Measurements from ENCODE around the gene CFAP97D2. TPM values are rescaled to one million over a fixed set of nuclear protein-coding genes. Genes with fewer than 3 reads are reported as not detected.

CFAP97D2 gene
- total and polyA plus RNA-seq, 2 of the 13 experiments (the other 11 are each of a cell fraction or from before 2014, with no cell fraction given), result not detected

DNA sequence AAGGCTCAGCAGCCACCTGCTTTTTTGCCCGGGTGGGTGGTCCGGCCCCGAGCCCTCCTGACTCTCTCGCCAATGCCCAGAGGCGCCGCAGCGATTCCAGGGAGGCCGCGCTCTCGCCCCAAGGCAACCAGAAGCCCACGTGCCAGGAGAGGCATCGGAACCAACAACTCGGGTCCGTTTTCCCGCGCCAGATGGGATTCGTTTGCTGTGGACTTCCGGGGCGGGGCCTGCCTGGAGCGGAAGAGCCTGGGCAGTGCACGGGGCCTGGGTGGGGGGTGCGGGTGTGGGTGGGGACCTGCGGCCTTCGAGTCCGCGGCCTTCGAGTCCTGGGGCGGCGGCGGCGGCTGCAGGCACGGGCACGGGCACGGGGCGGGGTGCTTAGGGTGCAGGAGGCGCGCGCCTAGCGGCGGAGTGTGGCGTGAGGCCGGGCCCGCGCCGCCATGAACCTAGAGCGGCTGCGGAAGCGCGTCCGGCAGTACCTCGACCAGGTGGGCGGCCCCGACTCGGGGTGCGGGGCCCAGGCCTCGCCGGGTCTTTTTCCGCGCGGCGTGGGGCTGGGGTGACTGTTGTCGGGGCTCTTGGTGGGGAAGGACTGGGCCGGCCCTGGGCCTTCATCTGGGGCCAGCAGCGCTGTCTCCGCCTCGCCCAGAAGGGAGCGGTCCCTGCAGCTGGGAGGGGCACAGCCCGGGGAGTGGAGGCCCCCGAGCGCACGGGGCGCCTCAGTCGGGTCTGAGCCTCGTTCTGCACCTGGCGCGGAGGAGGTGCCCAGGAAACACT lies 55.8 kb downstream of the CFAP97D2 start, which contains the start of gene CDC16 (continued):
- peak; percentile 72; the same call in 1 of the 2 replicates for TF ChIP-seq NFATC3 (CRISPR knock-in tag; IDR thresholded peaks at IDR 0.05)
- peak; percentile 48; the same call in 1 of the 2 replicates for TF ChIP-seq TBX2 (CRISPR knock-in tag; IDR thresholded peaks at IDR 0.05; ENCODE audit: borderline replicate concordance)
- peak; percentile 90 for TF ChIP-seq PHF20 (CRISPR knock-in tag; IDR thresholded peaks at IDR 0.05)
- TF ChIP-seq ZNF263 (CRISPR knock-in tag; IDR thresholded peaks at IDR 0.05), result peak; percentile 50; the same call in 1 of the 2 replicates
- peak; percentile 67; the same call in 1 of the 2 replicates for TF ChIP-seq SMYD3 (CRISPR knock-in tag; IDR thresholded peaks at IDR 0.05)
- TF ChIP-seq KLF9 (CRISPR knock-in tag; IDR thresholded peaks at IDR 0.05; ENCODE audit: low read depth), result no peak
- no peak for TF ChIP-seq MZF1 (CRISPR knock-in tag; IDR thresholded peaks at IDR 0.05; ENCODE audit: borderline replicate concordance)
- peak; percentile 74 for TF ChIP-seq MIXL1 (CRISPR knock-in tag; IDR thresholded peaks at IDR 0.05)
- TF ChIP-seq PPARG (CRISPR knock-in tag; conservative IDR thresholded peaks at IDR 0.05), result no peak; the same call in 1 of the 2 replicates
- TF ChIP-seq ZNF788 (CRISPR knock-in tag; IDR thresholded peaks at IDR 0.05; ENCODE audit: borderline replicate concordance), result peak; percentile 57; the same call in 1 of the 2 replicates
- TF ChIP-seq, protein P1, sequence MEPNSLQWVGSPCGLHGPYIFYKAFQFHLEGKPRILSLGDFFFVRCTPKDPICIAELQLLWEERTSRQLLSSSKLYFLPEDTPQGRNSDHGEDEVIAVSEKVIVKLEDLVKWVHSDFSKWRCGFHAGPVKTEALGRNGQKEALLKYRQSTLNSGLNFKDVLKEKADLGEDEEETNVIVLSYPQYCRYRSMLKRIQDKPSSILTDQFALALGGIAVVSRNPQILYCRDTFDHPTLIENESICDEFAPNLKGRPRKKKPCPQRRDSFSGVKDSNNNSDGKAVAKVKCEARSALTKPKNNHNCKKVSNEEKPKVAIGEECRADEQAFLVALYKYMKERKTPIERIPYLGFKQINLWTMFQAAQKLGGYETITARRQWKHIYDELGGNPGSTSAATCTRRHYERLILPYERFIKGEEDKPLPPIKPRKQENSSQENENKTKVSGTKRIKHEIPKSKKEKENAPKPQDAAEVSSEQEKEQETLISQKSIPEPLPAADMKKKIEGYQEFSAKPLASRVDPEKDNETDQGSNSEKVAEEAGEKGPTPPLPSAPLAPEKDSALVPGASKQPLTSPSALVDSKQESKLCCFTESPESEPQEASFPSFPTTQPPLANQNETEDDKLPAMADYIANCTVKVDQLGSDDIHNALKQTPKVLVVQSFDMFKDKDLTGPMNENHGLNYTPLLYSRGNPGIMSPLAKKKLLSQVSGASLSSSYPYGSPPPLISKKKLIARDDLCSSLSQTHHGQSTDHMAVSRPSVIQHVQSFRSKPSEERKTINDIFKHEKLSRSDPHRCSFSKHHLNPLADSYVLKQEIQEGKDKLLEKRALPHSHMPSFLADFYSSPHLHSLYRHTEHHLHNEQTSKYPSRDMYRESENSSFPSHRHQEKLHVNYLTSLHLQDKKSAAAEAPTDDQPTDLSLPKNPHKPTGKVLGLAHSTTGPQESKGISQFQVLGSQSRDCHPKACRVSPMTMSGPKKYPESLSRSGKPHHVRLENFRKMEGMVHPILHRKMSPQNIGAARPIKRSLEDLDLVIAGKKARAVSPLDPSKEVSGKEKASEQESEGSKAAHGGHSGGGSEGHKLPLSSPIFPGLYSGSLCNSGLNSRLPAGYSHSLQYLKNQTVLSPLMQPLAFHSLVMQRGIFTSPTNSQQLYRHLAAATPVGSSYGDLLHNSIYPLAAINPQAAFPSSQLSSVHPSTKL (CRISPR knock-in tag; IDR thresholded peaks at IDR 0.05), result peak; percentile 48
- TF ChIP-seq CENPX (CRISPR knock-in tag; IDR thresholded peaks at IDR 0.05), result no peak
- no peak for TF ChIP-seq ZNF251 (CRISPR knock-in tag; IDR thresholded peaks at IDR 0.05)
- TF ChIP-seq E2F1 (CRISPR knock-in tag; IDR thresholded peaks at IDR 0.05), result peak; percentile 43; the same call in 1 of the 2 replicates
- TF ChIP-seq ZFP36L1 (CRISPR knock-in tag; IDR thresholded peaks at IDR 0.05), result peak; percentile 86
- peak; percentile 73 for TF ChIP-seq DMAP1 (CRISPR knock-in tag; IDR thresholded peaks at IDR 0.05)
- no peak for TF ChIP-seq ZNF75D (CRISPR knock-in tag; IDR thresholded peaks at IDR 0.05; ENCODE audit: borderline replicate concordance)
- no peak for TF ChIP-seq GTF2F1 (IDR thresholded peaks at IDR 0.05; ENCODE audit: low read length)
- TF ChIP-seq ZNF619 (CRISPR knock-in tag; IDR thresholded peaks at IDR 0.05), result no peak
- TF ChIP-seq SIN3A (IDR thresholded peaks at IDR 0.05; ENCODE audit: borderline replicate concordance, low read depth, low read length), result no peak; the same call in 1 of the 2 replicates
- no peak for TF ChIP-seq ZNF10 (CRISPR knock-in tag; IDR thresholded peaks at IDR 0.05; ENCODE audit: borderline replicate concordance, low read depth)
- TF ChIP-seq IRF2 (CRISPR knock-in tag; IDR thresholded peaks at IDR 0.05), result peak; percentile 76
- TF ChIP-seq ZMAT3 (CRISPR knock-in tag; conservative IDR thresholded peaks at IDR 0.05), result peak; percentile 90; the same call in 1 of the 2 replicates
- TF ChIP-seq, protein P2, sequence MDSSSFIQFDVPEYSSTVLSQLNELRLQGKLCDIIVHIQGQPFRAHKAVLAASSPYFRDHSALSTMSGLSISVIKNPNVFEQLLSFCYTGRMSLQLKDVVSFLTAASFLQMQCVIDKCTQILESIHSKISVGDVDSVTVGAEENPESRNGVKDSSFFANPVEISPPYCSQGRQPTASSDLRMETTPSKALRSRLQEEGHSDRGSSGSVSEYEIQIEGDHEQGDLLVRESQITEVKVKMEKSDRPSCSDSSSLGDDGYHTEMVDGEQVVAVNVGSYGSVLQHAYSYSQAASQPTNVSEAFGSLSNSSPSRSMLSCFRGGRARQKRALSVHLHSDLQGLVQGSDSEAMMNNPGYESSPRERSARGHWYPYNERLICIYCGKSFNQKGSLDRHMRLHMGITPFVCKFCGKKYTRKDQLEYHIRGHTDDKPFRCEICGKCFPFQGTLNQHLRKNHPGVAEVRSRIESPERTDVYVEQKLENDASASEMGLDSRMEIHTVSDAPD (CRISPR knock-in tag; IDR thresholded peaks at IDR 0.05), result no peak; the same call in 1 of the 2 replicates
- TF ChIP-seq CEBPG (CRISPR knock-in tag; IDR thresholded peaks at IDR 0.05), result peak; percentile 45
- TF ChIP-seq SNAPC5 (CRISPR knock-in tag; IDR thresholded peaks at IDR 0.05; ENCODE audit: borderline replicate concordance), result peak; percentile 73; the same call in 1 of the 2 replicates

Data from HepG2 (cell line).